Common myeloid progenitor, CD34-positive (primary cell): Measurements from ENCODE around the gene NUP85.

ENCODE experiments used
- CTCF ChIA-PET: fragments of 350-600 bp; sonication (Branson Sonifier 250); formaldehyde crosslinking; loops from one replicate; lab custom pipeline; 2021; ENCODE audit warnings: antibody characterized with exemption; lab: Charles Lee
- POLR2A ChIA-PET: fragments of 350-600 bp; sonication (Branson Sonifier 250); formaldehyde crosslinking; loops from one replicate; lab custom pipeline; 2021; ENCODE audit warnings: antibody characterized with exemption; lab: Charles Lee
- DNase-seq, 3 donors: peaks; one replicate each; pipeline versions ENCODE4 v3.0.0 to v3.0.0-alpha.2; 2013
- H3K27ac ChIP-seq, 2 experiments: 1 replicate in 1 of 2; 2 replicates in 1 of 2; pipeline ENCODE4 v1.7.0; 2013; ENCODE audit warnings: inconsistent platforms in 2 of 2, low read length in 2 of 2, mild to moderate bottlenecking in 2 of 2, low read depth in 1 of 2, moderate library complexity in 1 of 2; ENCODE audit not compliant: severe bottlenecking in 2 of 2, insufficient read depth in 1 of 2, poor library complexity in 1 of 2
- H3K27me3 ChIP-seq, 5 experiments: replicated peaks in 2 of 5; 1 replicate in 3 of 5; 2 replicates in 2 of 5; pipeline versions ENCODE4 v1.6.1 to v1.7.0; 2013; ENCODE audit warnings: low read length in 4 of 5, mild to moderate bottlenecking in 2 of 5, moderate library complexity in 2 of 5, inconsistent platforms in 1 of 5; ENCODE audit not compliant: insufficient read depth in 5 of 5, control insufficient read depth in 4 of 5
- H3K36me3 ChIP-seq, 4 experiments: 1 replicate in 2 of 4; 2 replicates in 2 of 4; pipeline versions ENCODE4 v1.6.1 to v1.7.0; 2013; ENCODE audit warnings: low read length in 3 of 4, control low read depth in 1 of 4, mild to moderate bottlenecking in 1 of 4; ENCODE audit not compliant: control insufficient read depth in 4 of 4, insufficient read depth in 4 of 4
- H3K4me1 ChIP-seq, 4 experiments: 1 replicate in 3 of 4; 2 replicates in 1 of 4; pipeline versions ENCODE4 v1.6.1 to v1.7.1; 2013; ENCODE audit warnings: low read length in 3 of 4, mild to moderate bottlenecking in 3 of 4, control low read depth in 1 of 4, inconsistent platforms in 1 of 4, moderate library complexity in 1 of 4; ENCODE audit not compliant: control insufficient read depth in 4 of 4, insufficient read depth in 4 of 4; ENCODE audit errors: control extremely low read depth in 1 of 4
- H3K4me3 ChIP-seq, 7 experiments: 1 replicate in 4 of 7; 2 replicates in 3 of 7; pipeline versions ENCODE4 v1.5.1 to v1.7.0; 2013; ENCODE audit warnings: mild to moderate bottlenecking in 7 of 7, low read length in 6 of 7, moderate library complexity in 6 of 7, inconsistent platforms in 2 of 7, low read depth in 2 of 7, control low read depth in 1 of 7; ENCODE audit not compliant: insufficient read depth in 4 of 7, control insufficient read depth in 1 of 7; ENCODE audit errors: extremely low read depth in 1 of 7
- H3K9me3 ChIP-seq, 5 experiments: 1 replicate in 4 of 5; 2 replicates in 1 of 5; pipeline versions ENCODE4 v1.6.1 to v1.7.1; 2013; ENCODE audit warnings: low read length in 4 of 5, mild to moderate bottlenecking in 2 of 5, inconsistent platforms in 1 of 5, low read depth in 1 of 5, moderate library complexity in 1 of 5; ENCODE audit not compliant: control insufficient read depth in 4 of 5, insufficient read depth in 2 of 5; ENCODE audit errors: control extremely low read depth in 1 of 5
- WGBS: methylation state at CpG from one replicate; pipeline ENCODE4 v1.1.5; 2013; ENCODE audit not compliant: insufficient coverage; 5-methylcytosine and 5-hydroxymethylcytosine counted together

NUP85 gene

GRCh38 chr17:75168998-75169397 lies 36.5 kb upstream of the NUP85 start:
- POLR2A ChIA-PET, result interaction anchor here (0.6 to 0.7 kb wide), 3 partner anchors 14 to 93 kb away, joined by 3 to 7 read pairs (median 3); no protein-coding TSS in a partner anchor
- no peak overlapping the region for H3K27ac ChIP-seq
- H3K4me3 ChIP-seq, result no peak overlapping the region
- CTCF ChIA-PET, result interaction anchor here (0.6 to 13.2 kb wide), 5 partner anchors 18 to 311 kb away, joined by 3 to 156 read pairs (median 3); no protein-coding TSS in a partner anchor
- peaks cover 0 to 2% (median 0%) of the 10 kb centered on the region in 4 experiments for H3K4me1 ChIP-seq
- no peaks in the 10 kb centered on the region for H3K27me3 ChIP-seq
- no peaks in the 10 kb centered on the region for H3K9me3 ChIP-seq
- no peak for DNase-seq
- H3K36me3 ChIP-seq, result peaks cover 10 to 48% (median 31%) of the 10 kb centered on the region in 4 experiments
- no CpG with 5 or more reads among the region's 4 CpGs for WGBS

DNA sequence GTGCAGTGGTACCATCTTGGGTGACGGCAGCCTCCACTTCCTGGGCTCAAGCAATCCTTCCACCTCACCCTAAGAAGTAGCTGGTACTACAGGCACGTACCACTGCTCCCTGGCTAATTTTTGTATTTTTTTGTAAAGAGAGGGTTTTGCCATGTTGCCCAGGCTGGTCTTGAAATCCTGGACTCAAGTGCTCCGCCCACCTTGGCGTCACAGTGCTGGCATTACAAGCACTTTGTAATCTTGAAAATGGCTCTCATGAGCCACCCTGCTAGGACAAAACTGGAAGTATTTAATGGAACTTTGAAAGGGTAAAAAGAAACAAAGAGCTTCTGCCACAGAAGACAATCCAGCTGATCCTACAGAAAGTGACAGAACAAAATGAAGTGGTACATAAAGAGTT lies 32.0 kb upstream of the NUP85 start:
- whole genome bisulfite sequencing, result 100% methylated on average over 3 of the region's 4 CpGs
- ChIA-PET CTCF (interaction anchor here (0.7 to 13.2 kb wide), 9 partner anchors 11 to 212 kb away, joined by 3 to 156 read pairs (median 5); partner anchors contain the start of genes ARMC7, JPT1 and NT5C), POLR2A (interaction anchor here (0.7 kb wide), 1 partner anchor 27 kb away, joined by 4 read pairs; no protein-coding TSS in a partner anchor)
- peak overlapping the region in 1 of 2 experiments; percentile 37 for H3K27ac ChIP-seq
- H3K4me1 ChIP-seq, result peaks cover 0 to 2% (median 0%) of the 10 kb centered on the region in 4 experiments
- H3K4me3 ChIP-seq, result no peak overlapping the region
- H3K9me3 ChIP-seq, result no peaks in the 10 kb centered on the region
- no peaks in the 10 kb centered on the region for H3K27me3 ChIP-seq
- H3K36me3 ChIP-seq, result peaks cover 14 to 56% (median 39%) of the 10 kb centered on the region in 4 experiments
- DNase-seq, result no peak

DNA sequence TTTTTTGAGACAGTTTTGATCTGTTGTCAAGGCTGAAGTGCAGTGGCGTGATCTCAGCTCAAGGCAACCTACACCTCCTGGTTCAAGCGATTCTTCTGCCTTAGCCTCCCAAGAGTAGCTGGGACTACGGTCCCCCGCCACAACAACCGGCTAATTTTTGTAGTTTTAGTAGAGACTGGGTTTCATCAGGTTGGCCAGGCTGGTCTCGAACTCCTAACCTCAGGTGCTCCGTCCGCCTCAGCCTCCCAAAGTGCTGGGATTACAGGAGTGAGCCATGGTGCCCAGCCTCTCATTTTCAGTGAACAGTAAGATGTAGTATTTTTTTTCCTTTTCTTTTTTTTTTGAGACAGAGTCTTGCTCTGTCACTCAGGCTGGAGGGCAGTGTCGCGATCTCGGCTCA lies 30.5 kb upstream of the NUP85 start:
- Histone ChIP-seq H3K27ac (no peak overlapping the region), H3K27me3 (no peaks in the 10 kb centered on the region), H3K4me1 (peaks cover 0 to 3% (median under 1%) of the 10 kb centered on the region in 4 experiments), H3K36me3 (peaks cover 14 to 65% (median 42%) of the 10 kb centered on the region in 4 experiments), H3K4me3 (no peak overlapping the region), H3K9me3 (no peaks in the 10 kb centered on the region)
- 95% methylated on average over 7 of the region's 11 CpGs for WGBS
- ChIA-PET POLR2A (interaction anchor here (1.1 kb wide), 1 partner anchor 9 kb away, joined by 3 read pairs; no protein-coding TSS in a partner anchor), CTCF (interaction anchor here (1.3 to 13.2 kb wide), 3 partner anchors 22 to 60 kb away, joined by 6 to 156 read pairs (median 7); no protein-coding TSS in a partner anchor)
- DNase-seq, result no peak

GRCh38 chr17:75176625-75177024 lies 28.9 kb upstream of the NUP85 start:
- H3K9me3 ChIP-seq, result no peaks in the 10 kb centered on the region
- H3K27me3 ChIP-seq, result no peaks in the 10 kb centered on the region
- H3K36me3 ChIP-seq, result peaks cover 11 to 60% (median 43%) of the 10 kb centered on the region in 4 experiments
- H3K27ac ChIP-seq, result no peak overlapping the region
- H3K4me1 ChIP-seq, result peaks cover 8 to 16% (median 13%) of the 10 kb centered on the region in 4 experiments
- POLR2A ChIA-PET, result no interaction called here
- 90% methylated on average over 4 of the region's 5 CpGs for WGBS
- DNase-seq, result no peak
- CTCF ChIA-PET, result interaction anchor here (0.7 to 13.2 kb wide), 4 partner anchors 12 to 62 kb away, joined by 3 to 156 read pairs (median 8); no protein-coding TSS in a partner anchor
- H3K4me3 ChIP-seq, result no peak overlapping the region

- 100% methylated on average over 2 of the region's 6 CpGs for WGBS
- no peak overlapping the region for H3K4me3 ChIP-seq
- H3K9me3 ChIP-seq, result no peaks in the 10 kb centered on the region
- peaks cover 10 to 19% (median 14%) of the 10 kb centered on the region in 4 experiments for H3K4me1 ChIP-seq
- ChIA-PET CTCF (interaction anchor here (0.9 to 13.2 kb wide), 4 partner anchors 22 to 119 kb away, joined by 3 to 156 read pairs (median 4); no protein-coding TSS in a partner anchor), POLR2A (no interaction called here)
- H3K36me3 ChIP-seq, result peaks cover 11 to 49% (median 38%) of the 10 kb centered on the region in 4 experiments
- no peak for DNase-seq
- no peak overlapping the region for H3K27ac ChIP-seq
- H3K27me3 ChIP-seq, result no peaks in the 10 kb centered on the region
Observed at GRCh38 chr17:75178453-75178852, 27.0 kb upstream of the NUP85 start.

- peak overlapping the region; percentile 94 to 96 for H3K27ac ChIP-seq
- POLR2A ChIA-PET, result interaction anchor here (0.9 to 1.1 kb wide), 3 partner anchors 11 to 169 kb away, joined by 3 read pairs; partner anchors contain the start of gene MRPL58
Observed at GRCh38 chr17:75181110-75181509, 24.4 kb upstream of the NUP85 start.

More at GRCh38 chr17:75181110-75181509, 24.4 kb upstream of the NUP85 start:
- peak overlapping the region in 6 of 7 experiments; percentile 86 to 97 (median 94) for H3K4me3 ChIP-seq
- DNase-seq, result no peak
- CTCF ChIA-PET, result interaction anchor here (0.7 to 1.4 kb wide), 4 partner anchors 9 to 67 kb away, joined by 3 to 5 read pairs (median 4); no protein-coding TSS in a partner anchor
- H3K9me3 ChIP-seq, result no peaks in the 10 kb centered on the region
- peaks cover 10 to 25% (median 18%) of the 10 kb centered on the region in 4 experiments for H3K4me1 ChIP-seq
- 3% methylated on average over 5 of the region's 8 CpGs for WGBS
- no peaks in the 10 kb centered on the region for H3K27me3 ChIP-seq
- peaks cover 2 to 26% (median 18%) of the 10 kb centered on the region in 4 experiments for H3K36me3 ChIP-seq
